ENCODE results near the gene RBM10. TPM values are rescaled to one million over a fixed set of nuclear protein-coding genes. Genes with fewer than 3 reads are reported as not detected.
A peak's percentile ranks its signal among the peaks of the same experiment; 100 is the strongest.

The RBM10 gene
- total RNA-seq, 2 experiments from 2014 or later, result 63.8 to 72.1 TPM

- Mint-ChIP-seq H3K9me3 (ENCODE audit: low read depth) (no peaks in the 10 kb centered on the region), H3K27me3 (no peaks in the 10 kb centered on the region), H3K36me3 (ENCODE audit: low read depth) (peaks cover 56% of the 10 kb centered on the region), H3K27ac (no peak overlapping the region), H3K4me3 (no peak overlapping the region), H3K4me1 (peaks cover 17% of the 10 kb centered on the region)
- ChIA-PET POLR2A (no interaction called here), CTCF (no interaction called here)
- intact Hi-C loops (cut with DNase I, micrococcal nuclease), result no loop called here
- no peak for ATAC-seq
- DNase-seq, result no peak
Observed at GRCh38 chrX:47224266-47224895, 79.4 kb downstream of the RBM10 start.

GRCh38 chrX:47224896-47225290 lies 79.9 kb downstream of the RBM10 start:
- H3K4me1 Mint-ChIP-seq, result peaks cover 13% of the 10 kb centered on the region
- H3K9me3 Mint-ChIP-seq (ENCODE audit: low read depth), result no peaks in the 10 kb centered on the region
- no peak overlapping the region for H3K4me3 Mint-ChIP-seq
- ChIA-PET POLR2A (no interaction called here), CTCF (no interaction called here)
- ATAC-seq (no peak), DNase-seq (no peak)
- H3K27me3 Mint-ChIP-seq, result no peaks in the 10 kb centered on the region
- intact Hi-C loops (cut with DNase I, micrococcal nuclease), result no loop called here
- no peak overlapping the region for H3K27ac Mint-ChIP-seq
- peaks cover 52% of the 10 kb centered on the region for H3K36me3 Mint-ChIP-seq (ENCODE audit: low read depth)

- Mint-ChIP-seq H3K4me3 (no peak overlapping the region), H3K9me3 (ENCODE audit: low read depth) (no peaks in the 10 kb centered on the region), H3K27ac (no peak overlapping the region), H3K27me3 (no peaks in the 10 kb centered on the region), H3K36me3 (ENCODE audit: low read depth) (peaks cover 44% of the 10 kb centered on the region), H3K4me1 (peaks cover 5% of the 10 kb centered on the region)
- intact Hi-C loops (cut with DNase I, micrococcal nuclease), result no loop called here
- ATAC-seq (no peak), DNase-seq (no peak)
- CTCF ChIA-PET, result no interaction called here
- POLR2A ChIA-PET, result interaction anchor here (0.6 to 0.7 kb wide), 3 partner anchors 13 to 169 kb away, joined by 3 to 4 read pairs (median 4); no protein-coding TSS in a partner anchor
Observed at GRCh38 chrX:47226071-47226470, 81.0 kb downstream of the RBM10 start.

GRCh38 chrX:47226531-47227333 lies 81.7 kb downstream of the RBM10 start:
- Mint-ChIP-seq H3K4me1 (peaks cover 3% of the 10 kb centered on the region), H3K4me3 (no peak overlapping the region), H3K36me3 (ENCODE audit: low read depth) (peaks cover 44% of the 10 kb centered on the region), H3K27me3 (no peaks in the 10 kb centered on the region), H3K27ac (no peak overlapping the region), H3K9me3 (ENCODE audit: low read depth) (no peaks in the 10 kb centered on the region)
- no peak for DNase-seq
- CTCF ChIA-PET, result no interaction called here
- POLR2A ChIA-PET, result interaction anchor here (0.6 to 0.7 kb wide), 3 partner anchors 12 to 168 kb away, joined by 3 to 4 read pairs (median 4); no protein-coding TSS in a partner anchor
- no peak for ATAC-seq
- intact Hi-C loops (cut with DNase I, micrococcal nuclease), result no loop called here

GRCh38 chrX:47227334-47227583 lies 82.2 kb downstream of the RBM10 start:
- POLR2A ChIA-PET, result no interaction called here
- DNase-seq (no peak), ATAC-seq (no peak)
- intact Hi-C loops (cut with DNase I, micrococcal nuclease), result no loop called here
- Mint-ChIP-seq H3K36me3 (ENCODE audit: low read depth) (peaks cover 41% of the 10 kb centered on the region), H3K4me3 (no peak overlapping the region), H3K27ac (no peak overlapping the region), H3K27me3 (no peaks in the 10 kb centered on the region), H3K4me1 (peaks cover 3% of the 10 kb centered on the region), H3K9me3 (ENCODE audit: low read depth) (no peaks in the 10 kb centered on the region)
- CTCF ChIA-PET, result no interaction called here

- Mint-ChIP-seq H3K27ac (no peak overlapping the region), H3K27me3 (no peaks in the 10 kb centered on the region), H3K4me1 (peaks cover 3% of the 10 kb centered on the region), H3K9me3 (ENCODE audit: low read depth) (no peaks in the 10 kb centered on the region), H3K36me3 (ENCODE audit: low read depth) (peaks cover 36% of the 10 kb centered on the region), H3K4me3 (no peak overlapping the region)
- intact Hi-C loops (cut with DNase I, micrococcal nuclease), result no loop called here
- no peak for ATAC-seq
- POLR2A ChIA-PET, result interaction anchor here (0.6 kb wide), 1 partner anchor 1693 kb away, joined by 4 read pairs; no protein-coding TSS in a partner anchor
- DNase-seq, result no peak
- CTCF ChIA-PET, result no interaction called here
Observed at GRCh38 chrX:47228550-47229270, 83.7 kb downstream of the RBM10 start.

GRCh38 chrX:47229427-47229826 lies 84.4 kb downstream of the RBM10 start:
- ChIA-PET POLR2A (interaction anchor here (0.6 kb wide), 1 partner anchor 1692 kb away, joined by 4 read pairs; no protein-coding TSS in a partner anchor), CTCF (no interaction called here)
- Mint-ChIP-seq H3K36me3 (ENCODE audit: low read depth) (peaks cover 29% of the 10 kb centered on the region), H3K4me3 (no peak overlapping the region), H3K27ac (no peak overlapping the region), H3K27me3 (no peaks in the 10 kb centered on the region), H3K4me1 (peaks cover 3% of the 10 kb centered on the region), H3K9me3 (ENCODE audit: low read depth) (no peaks in the 10 kb centered on the region)
- ATAC-seq (no peak), DNase-seq (no peak)
- intact Hi-C loops (cut with DNase I, micrococcal nuclease), result no loop called here

- H3K4me3 Mint-ChIP-seq, result no peak overlapping the region
- peaks cover 24% of the 10 kb centered on the region for H3K36me3 Mint-ChIP-seq (ENCODE audit: low read depth)
- no peak for DNase-seq
- H3K9me3 Mint-ChIP-seq (ENCODE audit: low read depth), result no peaks in the 10 kb centered on the region
- intact Hi-C loops (cut with DNase I, micrococcal nuclease), result loop anchor here (5.0 kb wide), 3 partner anchors 38 to 152 kb away; partner anchors contain the start of gene UBA1 (in 1 of the 2)
- POLR2A ChIA-PET, result interaction anchor here (1.4 kb wide), 1 partner anchor 12 kb away, joined by 4 read pairs; no protein-coding TSS in a partner anchor
- peaks cover 5% of the 10 kb centered on the region for H3K4me1 Mint-ChIP-seq
- H3K27me3 Mint-ChIP-seq, result no peaks in the 10 kb centered on the region
- no peak for ATAC-seq
- H3K27ac Mint-ChIP-seq, result no peak overlapping the region
- CTCF ChIA-PET, result no interaction called here
Observed at GRCh38 chrX:47230136-47230868, 85.3 kb downstream of the RBM10 start.

- Mint-ChIP-seq H3K9me3 (ENCODE audit: low read depth) (no peaks in the 10 kb centered on the region), H3K4me1 (peaks cover 14% of the 10 kb centered on the region), H3K36me3 (ENCODE audit: low read depth) (peaks cover 17% of the 10 kb centered on the region), H3K27ac (no peak overlapping the region), H3K4me3 (no peak overlapping the region), H3K27me3 (no peaks in the 10 kb centered on the region)
- ChIA-PET CTCF (interaction anchor here (0.7 kb wide), 1 partner anchor 13 kb away, joined by 3 read pairs; no protein-coding TSS in a partner anchor), POLR2A (interaction anchor here (1.4 kb wide), 1 partner anchor 13 kb away, joined by 4 read pairs; no protein-coding TSS in a partner anchor)
- intact Hi-C loops (cut with DNase I, micrococcal nuclease), result loop anchor here (5.0 kb wide), 3 partner anchors 39 to 151 kb away; partner anchors contain the start of gene UBA1 (in 1 of the 2)
- ATAC-seq (no peak), DNase-seq (no peak)
Observed at GRCh38 chrX:47231167-47231566, 86.1 kb downstream of the RBM10 start.

GRCh38 chrX:47232197-47232802 lies 87.3 kb downstream of the RBM10 start:
- Mint-ChIP-seq H3K9me3 (ENCODE audit: low read depth) (no peaks in the 10 kb centered on the region), H3K4me1 (peaks cover 22% of the 10 kb centered on the region), H3K27me3 (no peaks in the 10 kb centered on the region), H3K4me3 (peak overlapping the region; percentile 77), H3K36me3 (ENCODE audit: low read depth) (peaks cover 11% of the 10 kb centered on the region), H3K27ac (peak overlapping the region; percentile 95)
- CTCF ChIA-PET, result no interaction called here
- ATAC-seq (no peak), DNase-seq (no peak)
- intact Hi-C loops (cut with DNase I, micrococcal nuclease), result loop anchor here (5.0 kb wide), 3 partner anchors 40 to 150 kb away; partner anchors contain the start of gene UBA1 (in 1 of the 2)
- POLR2A ChIA-PET, result interaction anchor here (1.5 to 1.8 kb wide), 2 partner anchors 13 to 430 kb away, joined by 3 to 15 read pairs; partner anchors contain the start of gene CDK16
